CD8-positive, alpha-beta memory T cell (primary cell): ENCODE data around the gene SH2D3C. TPM values are rescaled to one million over a fixed set of nuclear protein-coding genes. Genes with fewer than 3 reads are reported as not detected.

Experiments
- CTCF ChIA-PET: fragments of 350-600 bp; sonication (Branson Sonifier 250); formaldehyde crosslinking; loops from one replicate; lab custom pipeline; 2021; ENCODE audit warnings: antibody characterized with exemption; lab: Charles Lee
- POLR2A ChIA-PET: fragments of 350-600 bp; sonication (Branson Sonifier 250); formaldehyde crosslinking; loops from one replicate; lab custom pipeline; 2021; ENCODE audit warnings: antibody characterized with exemption; lab: Charles Lee
- DNase-seq, 5 donors: peaks; one replicate each; pipeline versions ENCODE4 v3.0.0 to v3.0.0-alpha.2; 2020 to 2022; ENCODE audit warnings: mixed read lengths in 1 of 5
- H3K27ac ChIP-seq: one replicate; pipeline ENCODE4 v1.7.0; 2013; ENCODE audit warnings: low read depth, mild to moderate bottlenecking, low read length, moderate library complexity
- H3K27me3 ChIP-seq: 2 replicates; pipeline ENCODE4 v1.7.0; 2013; ENCODE audit warnings: low read length, mild to moderate bottlenecking; ENCODE audit not compliant: insufficient read depth, poor library complexity, severe bottlenecking
- H3K36me3 ChIP-seq: 2 replicates; pipeline ENCODE4 v1.7.0; 2013; ENCODE audit warnings: mild to moderate bottlenecking, low read length, moderate library complexity; ENCODE audit not compliant: insufficient read depth
- H3K4me1 ChIP-seq: 2 replicates; pipeline ENCODE4 v1.7.0; 2013; ENCODE audit warnings: mild to moderate bottlenecking, low read length, moderate library complexity; ENCODE audit not compliant: insufficient read depth
- H3K4me3 ChIP-seq: 2 replicates; pipeline ENCODE4 v1.7.0; 2013; ENCODE audit warnings: mild to moderate bottlenecking, low read length
- H3K9me3 ChIP-seq: 2 replicates; pipeline ENCODE4 v1.7.0; 2013; ENCODE audit warnings: mild to moderate bottlenecking, low read length
- H3K27ac Mint-ChIP-seq, 8 donors: one replicate each; pipeline ENCODE4 v1.8.0; 2020 to 2021; ENCODE audit warnings: mixed read lengths in 8 of 8, mild to moderate bottlenecking in 6 of 8, inconsistent platforms in 3 of 8, moderate library complexity in 3 of 8
- H3K27me3 Mint-ChIP-seq, 2 donors: one replicate each; pipeline ENCODE4 v1.8.0; 2020 to 2021; ENCODE audit warnings: mixed read lengths in 2 of 2, mild to moderate bottlenecking in 1 of 2, moderate library complexity in 1 of 2
- H3K36me3 Mint-ChIP-seq, 3 donors: one replicate each; pipeline ENCODE4 v1.8.0; 2020 to 2021; ENCODE audit warnings: mixed read lengths in 3 of 3, inconsistent platforms in 1 of 3, mild to moderate bottlenecking in 1 of 3
- H3K4me1 Mint-ChIP-seq, 3 donors: one replicate each; pipeline ENCODE4 v1.8.0; 2020 to 2021; ENCODE audit warnings: mixed read lengths in 3 of 3, inconsistent platforms in 1 of 3, mild to moderate bottlenecking in 1 of 3
- H3K4me3 Mint-ChIP-seq, 7 donors: one replicate each; pipeline ENCODE4 v1.8.0; 2020 to 2021; ENCODE audit warnings: mixed read lengths in 7 of 7, mild to moderate bottlenecking in 6 of 7, moderate library complexity in 4 of 7, inconsistent platforms in 2 of 7
- H3K9me3 Mint-ChIP-seq, 5 donors: one replicate each; pipeline ENCODE4 v1.8.0; 2020 to 2022; ENCODE audit warnings: mixed read lengths in 5 of 5, mild to moderate bottlenecking in 3 of 5, moderate library complexity in 2 of 5, inconsistent platforms in 1 of 5
- polyA plus RNA-seq: library from polyadenylated mRNA; unstranded; fragments of 300-500 nt; fragmentation: Illumina TruSeq; gene quantifications from one replicate; pipeline ENCODE4 v1.2.3, GENCODE V29; 2021
- total RNA-seq, 2 experiments: library from RNA; stranded (reverse); gene quantifications; one replicate each; pipeline ENCODE4 v1.2.3, GENCODE V29; 2021

Gene SH2D3C
- total and polyA plus RNA-seq, 3 experiments from 2014 or later, result 13.9 to 50.7 (median 14.1) TPM

DNA sequence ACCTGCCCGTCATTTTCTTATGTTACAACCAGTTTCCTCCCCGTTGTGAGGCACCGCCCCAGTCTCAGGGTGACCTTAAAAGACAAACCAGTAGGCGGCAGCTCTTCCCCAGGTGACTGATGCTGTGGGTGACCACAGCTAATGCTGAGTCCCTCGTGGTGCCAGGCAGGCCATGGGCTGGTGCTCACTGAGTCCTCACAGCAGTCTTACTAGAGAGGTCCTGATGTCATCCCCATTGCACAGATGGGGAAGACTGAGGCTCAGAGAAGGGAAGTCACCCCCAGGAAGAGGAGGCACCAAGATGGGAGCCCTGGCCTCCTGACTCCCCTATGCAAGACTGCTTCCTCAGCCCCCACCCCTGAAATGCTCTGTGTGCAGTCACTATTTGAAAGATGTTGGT lies 70.7 kb downstream of the SH2D3C start:
- peaks cover 13% of the 10 kb centered on the region for H3K4me1 ChIP-seq
- ChIA-PET CTCF (interaction anchor here (1.1 to 3.8 kb wide), 2 partner anchors 27 to 163 kb away, joined by 4 to 28 read pairs; partner anchors contain the start of gene TOR2A), POLR2A (interaction anchor here (1.1 kb wide), 1 partner anchor 27 kb away, joined by 4 read pairs; the partner anchor contains the start of gene TOR2A)
- H3K9me3 ChIP-seq, result no peaks in the 10 kb centered on the region
- no peak overlapping the region for H3K4me3 ChIP-seq
- Mint-ChIP-seq H3K9me3 (no peaks in the 10 kb centered on the region), H3K4me3 (peak overlapping the region in 1 of 7 donors; percentile 40), H3K4me1 (peaks cover 23 to 29% (median 28%) of the 10 kb centered on the region in 3 donors), H3K27me3 (peaks cover 0 to 3% of the 10 kb centered on the region in 2 donors), H3K36me3 (no peaks in the 10 kb centered on the region), H3K27ac (peak overlapping the region in 6 of 8 donors; percentile 19 to 62 (median 42))
- no peaks in the 10 kb centered on the region for H3K27me3 ChIP-seq
- H3K36me3 ChIP-seq, result no peaks in the 10 kb centered on the region
- H3K27ac ChIP-seq, result no peak overlapping the region
- DNase-seq, result peak in 4 of 5 donors; percentile 33 to 73 (median 50)

- peaks cover 13% of the 10 kb centered on the region for H3K4me1 ChIP-seq
- no peak within 1 kb of the TSS for H3K27ac ChIP-seq
- no peaks in the 10 kb centered on the region for H3K36me3 Mint-ChIP-seq
- H3K9me3 ChIP-seq, result no peaks in the 10 kb centered on the region
- DNase-seq, result no peak
- H3K27me3 ChIP-seq, result no peaks in the 10 kb centered on the region
- H3K4me3 ChIP-seq, result no peak within 1 kb of the TSS
- CTCF ChIA-PET, result interaction anchor here (3.8 kb wide), 1 partner anchor 28 kb away, joined by 28 read pairs; the partner anchor contains the start of gene TOR2A
- peaks cover 23 to 29% (median 25%) of the 10 kb centered on the region in 3 donors for H3K4me1 Mint-ChIP-seq
- POLR2A ChIA-PET, result interaction anchor here (1.1 kb wide), 1 partner anchor 28 kb away, joined by 4 read pairs; the partner anchor contains the start of gene TOR2A
- no peaks in the 10 kb centered on the region for H3K36me3 ChIP-seq
- H3K27me3 Mint-ChIP-seq, result peaks cover 0 to 3% of the 10 kb centered on the region in 2 donors
- no peaks in the 10 kb centered on the region for H3K9me3 Mint-ChIP-seq
- peak within 1 kb of the TSS in 6 of 8 donors; percentile 19 to 62 (median 42) for H3K27ac Mint-ChIP-seq
- H3K4me3 Mint-ChIP-seq, result peak within 1 kb of the TSS in 1 of 7 donors; percentile 40
Observed at GRCh38 chr9:127706836-127707241, 71.6 kb downstream of the SH2D3C start, which contains the start of gene CFAP157. Gene CFAP157 (plus strand): TSS chr9:127706988. CDS start chr9:127707032, 44 bp downstream.

- ChIA-PET POLR2A (interaction anchor here (0.6 kb wide), 1 partner anchor 164 kb away, joined by 6 read pairs; no protein-coding TSS in a partner anchor), CTCF (interaction anchor here (1.0 to 2.2 kb wide), 2 partner anchors 27 to 29 kb away, joined by 3 to 12 read pairs; partner anchors contain the start of gene TOR2A)
- no peak overlapping the region for H3K27ac ChIP-seq
- H3K27ac Mint-ChIP-seq, result no peak overlapping the region
- H3K4me3 ChIP-seq, result no peak overlapping the region
- peaks cover 14 to 19% (median 19%) of the 10 kb centered on the region in 3 donors for H3K4me1 Mint-ChIP-seq
- H3K36me3 Mint-ChIP-seq, result no peaks in the 10 kb centered on the region
- no peak overlapping the region for H3K4me3 Mint-ChIP-seq
- DNase-seq, result peak in 1 of 5 donors; percentile 39
- no peaks in the 10 kb centered on the region for H3K9me3 Mint-ChIP-seq
- peaks cover 0 to 3% of the 10 kb centered on the region in 2 donors for H3K27me3 Mint-ChIP-seq
- no peaks in the 10 kb centered on the region for H3K27me3 ChIP-seq
- peaks cover 4% of the 10 kb centered on the region for H3K4me1 ChIP-seq
- no peaks in the 10 kb centered on the region for H3K36me3 ChIP-seq
- no peaks in the 10 kb centered on the region for H3K9me3 ChIP-seq
Observed at GRCh38 chr9:127705577-127706379, 72.7 kb downstream of the SH2D3C start.

DNA sequence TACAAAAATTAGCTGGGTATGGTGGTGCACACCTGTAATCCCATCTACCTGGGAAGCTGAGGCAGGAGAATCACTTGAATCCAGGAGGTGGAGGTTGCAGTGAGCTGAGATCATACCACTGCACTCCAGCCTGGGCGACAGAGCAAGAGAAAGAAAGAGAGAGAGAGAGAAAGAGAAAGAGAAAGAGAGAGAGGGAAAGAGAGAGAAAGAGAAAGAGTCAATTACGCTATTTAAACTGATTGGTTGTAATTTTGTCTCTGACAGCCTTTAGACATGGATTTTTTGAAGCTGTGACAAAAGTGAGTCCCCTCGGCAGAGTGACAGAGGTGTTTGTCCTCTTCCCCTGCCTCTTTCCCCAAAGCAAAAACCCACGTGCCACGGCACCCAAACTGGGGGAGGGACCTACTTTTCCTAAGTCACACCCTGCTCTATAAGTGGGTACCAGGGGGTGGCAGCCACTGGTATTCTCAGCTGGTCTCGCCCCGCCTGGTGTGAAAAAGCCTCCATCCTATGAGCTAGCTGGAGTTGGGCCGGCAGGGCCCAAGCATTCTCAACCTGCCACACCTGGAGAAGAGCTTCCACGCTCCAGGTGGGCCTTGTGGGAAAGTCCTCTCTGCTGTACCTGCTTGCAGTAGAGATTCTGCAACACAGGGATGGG lies 75.0 kb downstream of the SH2D3C start:
- Mint-ChIP-seq H3K9me3 (no peaks in the 10 kb centered on the region), H3K27me3 (peaks cover 0 to 2% of the 10 kb centered on the region in 2 donors), H3K4me3 (no peak overlapping the region), H3K27ac (peak overlapping the region in 1 of 8 donors; percentile 82), H3K4me1 (peaks cover 21 to 24% (median 21%) of the 10 kb centered on the region in 3 donors), H3K36me3 (peaks cover 0 to 1% (median 0%) of the 10 kb centered on the region in 3 donors)
- DNase-seq, result no peak
- H3K4me3 ChIP-seq, result no peak overlapping the region
- H3K9me3 ChIP-seq, result no peaks in the 10 kb centered on the region
- H3K36me3 ChIP-seq, result no peaks in the 10 kb centered on the region
- peaks cover 14% of the 10 kb centered on the region for H3K4me1 ChIP-seq
- no peaks in the 10 kb centered on the region for H3K27me3 ChIP-seq
- ChIA-PET POLR2A (no interaction called here), CTCF (no interaction called here)
- no peak overlapping the region for H3K27ac ChIP-seq

GRCh38 chr9:127700594-127701255 lies 77.7 kb downstream of the SH2D3C start:
- Mint-ChIP-seq H3K27me3 (peaks cover 0 to 2% of the 10 kb centered on the region in 2 donors), H3K27ac (peak overlapping the region in 2 of 8 donors; percentile 29 to 42), H3K4me3 (peak overlapping the region in 4 of 7 donors; percentile 5 to 58 (median 32)), H3K4me1 (peaks cover 14 to 21% (median 16%) of the 10 kb centered on the region in 3 donors), H3K9me3 (no peaks in the 10 kb centered on the region), H3K36me3 (peaks cover 0 to 1% (median 0%) of the 10 kb centered on the region in 3 donors)
- CTCF ChIA-PET, result interaction anchor here (1.4 kb wide), 1 partner anchor 34 kb away, joined by 4 read pairs; the partner anchor contains the start of gene TOR2A
- POLR2A ChIA-PET, result no interaction called here
- Histone ChIP-seq H3K27me3 (no peaks in the 10 kb centered on the region), H3K4me1 (peaks cover 14% of the 10 kb centered on the region), H3K9me3 (no peaks in the 10 kb centered on the region), H3K4me3 (no peak overlapping the region), H3K36me3 (no peaks in the 10 kb centered on the region), H3K27ac (no peak overlapping the region)
- no peak for DNase-seq

DNA sequence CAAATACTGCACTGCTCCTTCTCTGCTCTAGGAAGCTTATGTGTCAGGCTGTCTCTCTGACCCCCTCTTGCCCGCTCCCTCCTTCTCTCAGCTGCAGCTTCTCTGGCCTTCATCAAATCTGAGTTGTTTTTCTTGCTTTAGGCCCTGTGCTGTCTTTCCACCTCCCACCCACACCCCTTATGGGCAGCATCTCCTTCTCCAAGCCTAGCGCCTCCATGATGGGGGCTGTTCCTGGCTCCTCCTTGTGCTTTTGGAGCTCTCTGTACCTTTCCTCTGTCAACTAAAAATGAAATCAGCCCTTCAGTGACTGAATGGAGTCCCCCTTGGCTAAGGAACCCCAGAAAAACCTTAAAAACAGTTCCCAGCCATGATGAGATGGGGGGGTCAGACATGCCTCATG lies 78.3 kb downstream of the SH2D3C start:
- Mint-ChIP-seq H3K4me3 (peak overlapping the region in 5 of 7 donors; percentile 38 to 82 (median 58)), H3K27me3 (peaks cover 0 to 2% of the 10 kb centered on the region in 2 donors), H3K27ac (peak overlapping the region in 1 of 8 donors; percentile 93), H3K4me1 (peaks cover 14 to 21% (median 16%) of the 10 kb centered on the region in 3 donors), H3K9me3 (no peaks in the 10 kb centered on the region), H3K36me3 (peaks cover 0 to 1% (median 0%) of the 10 kb centered on the region in 3 donors)
- Histone ChIP-seq H3K9me3 (no peaks in the 10 kb centered on the region), H3K36me3 (no peaks in the 10 kb centered on the region), H3K4me3 (no peak overlapping the region), H3K27me3 (no peaks in the 10 kb centered on the region), H3K4me1 (peaks cover 14% of the 10 kb centered on the region), H3K27ac (peak overlapping the region; percentile 31)
- CTCF ChIA-PET, result interaction anchor here (1.4 kb wide), 1 partner anchor 35 kb away, joined by 4 read pairs; the partner anchor contains the start of gene TOR2A
- POLR2A ChIA-PET, result no interaction called here
- DNase-seq, result no peak
